ENCODE data around the gene DGAT2.

DGAT2 gene

DNA sequence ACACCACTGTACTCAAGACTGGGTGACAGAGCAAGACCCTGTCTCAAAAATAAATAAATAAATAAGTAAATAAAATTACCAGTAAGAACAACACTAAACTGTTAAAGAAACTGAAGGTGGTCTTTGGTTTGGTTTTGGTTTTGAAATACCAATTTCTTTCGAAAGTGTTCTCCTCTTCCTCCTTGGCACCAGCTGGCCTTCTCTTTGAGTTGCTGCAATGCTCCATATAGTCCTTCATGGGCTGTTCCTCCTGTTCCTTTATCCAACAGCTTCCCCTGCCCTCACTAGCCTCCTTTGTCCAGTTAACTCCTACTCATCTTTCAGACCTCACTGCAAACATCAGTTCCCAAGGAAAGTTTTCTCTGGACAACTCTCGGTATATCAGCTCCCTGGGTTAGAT, 41.4 kb downstream of the DGAT2 start:
- no peaks in the 10 kb centered on the region for H3K27me3 ChIP-seq (ENCODE audit: low read length)
- TF ChIP-seq, protein P1, sequence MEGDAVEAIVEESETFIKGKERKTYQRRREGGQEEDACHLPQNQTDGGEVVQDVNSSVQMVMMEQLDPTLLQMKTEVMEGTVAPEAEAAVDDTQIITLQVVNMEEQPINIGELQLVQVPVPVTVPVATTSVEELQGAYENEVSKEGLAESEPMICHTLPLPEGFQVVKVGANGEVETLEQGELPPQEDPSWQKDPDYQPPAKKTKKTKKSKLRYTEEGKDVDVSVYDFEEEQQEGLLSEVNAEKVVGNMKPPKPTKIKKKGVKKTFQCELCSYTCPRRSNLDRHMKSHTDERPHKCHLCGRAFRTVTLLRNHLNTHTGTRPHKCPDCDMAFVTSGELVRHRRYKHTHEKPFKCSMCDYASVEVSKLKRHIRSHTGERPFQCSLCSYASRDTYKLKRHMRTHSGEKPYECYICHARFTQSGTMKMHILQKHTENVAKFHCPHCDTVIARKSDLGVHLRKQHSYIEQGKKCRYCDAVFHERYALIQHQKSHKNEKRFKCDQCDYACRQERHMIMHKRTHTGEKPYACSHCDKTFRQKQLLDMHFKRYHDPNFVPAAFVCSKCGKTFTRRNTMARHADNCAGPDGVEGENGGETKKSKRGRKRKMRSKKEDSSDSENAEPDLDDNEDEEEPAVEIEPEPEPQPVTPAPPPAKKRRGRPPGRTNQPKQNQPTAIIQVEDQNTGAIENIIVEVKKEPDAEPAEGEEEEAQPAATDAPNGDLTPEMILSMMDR (IDR thresholded peaks at IDR 0.05; ENCODE audit: insufficient read depth, low read length, poor library complexity, severe bottlenecking): no peak
- H3K9me3 ChIP-seq (ENCODE audit: insufficient read depth, low read length): no peaks in the 10 kb centered on the region
- no peak overlapping the region for H3K27ac ChIP-seq (ENCODE audit: low read depth, low read length)
- H3K9ac ChIP-seq (ENCODE audit: low read length): no peak overlapping the region
- H3K4me2 ChIP-seq (ENCODE audit: low read depth, low read length, poor library complexity, severe bottlenecking): no peak overlapping the region
- no peak overlapping the region for H3K4me3 ChIP-seq (ENCODE audit: insufficient read depth, low read length, poor library complexity, severe bottlenecking)
- H3K36me3 ChIP-seq (ENCODE audit: low read length): no peaks in the 10 kb centered on the region
- H3F3A ChIP-seq (ENCODE audit: insufficient read depth): no peaks in the 10 kb centered on the region
- no peaks in the 10 kb centered on the region for H3K79me2 ChIP-seq (ENCODE audit: insufficient read depth, low read length)
- H4K20me1 ChIP-seq (ENCODE audit: low read depth, low read length): no peaks in the 10 kb centered on the region
- H3K9me2 ChIP-seq (replicated peaks; ENCODE audit: insufficient read depth, low read length): no peaks in the 10 kb centered on the region
- no peak overlapping the region for H2AFZ ChIP-seq (ENCODE audit: low read depth, low read length, severe bottlenecking)

GRCh38 chr11:75810637-75811390, 42.2 kb downstream of the DGAT2 start:
- Histone ChIP-seq H3K27ac (ENCODE audit: low read depth, low read length) (no peak overlapping the region), H3K79me2 (ENCODE audit: insufficient read depth, low read length) (peaks cover 6% of the 10 kb centered on the region), H3F3A (ENCODE audit: insufficient read depth) (0 out of 2 replicates have a peak, but pooled peaks cover 2% of the 10 kb centered on the region), H3K9me2 (replicated peaks; ENCODE audit: insufficient read depth, low read length) (no peaks in the 10 kb centered on the region), H4K20me1 (ENCODE audit: low read depth, low read length) (no peaks in the 10 kb centered on the region), H3K9ac (ENCODE audit: low read length) (no peak overlapping the region), H2AFZ (ENCODE audit: low read depth, low read length, severe bottlenecking) (no peak overlapping the region), H3K36me3 (ENCODE audit: low read length) (no peaks in the 10 kb centered on the region), H3K4me2 (ENCODE audit: low read depth, low read length, poor library complexity, severe bottlenecking) (no peak overlapping the region), H3K9me3 (ENCODE audit: insufficient read depth, low read length) (no peaks in the 10 kb centered on the region), H3K27me3 (ENCODE audit: low read length) (no peaks in the 10 kb centered on the region), H3K4me3 (ENCODE audit: insufficient read depth, low read length, poor library complexity, severe bottlenecking) (no peak overlapping the region)
- TF ChIP-seq EZH2phosphoT487 (conservative IDR thresholded peaks at IDR 0.05; ENCODE audit: low read length): no peak
- TF ChIP-seq, protein P1 (IDR thresholded peaks at IDR 0.05; ENCODE audit: insufficient read depth, low read length, poor library complexity, severe bottlenecking): no peak

DNA sequence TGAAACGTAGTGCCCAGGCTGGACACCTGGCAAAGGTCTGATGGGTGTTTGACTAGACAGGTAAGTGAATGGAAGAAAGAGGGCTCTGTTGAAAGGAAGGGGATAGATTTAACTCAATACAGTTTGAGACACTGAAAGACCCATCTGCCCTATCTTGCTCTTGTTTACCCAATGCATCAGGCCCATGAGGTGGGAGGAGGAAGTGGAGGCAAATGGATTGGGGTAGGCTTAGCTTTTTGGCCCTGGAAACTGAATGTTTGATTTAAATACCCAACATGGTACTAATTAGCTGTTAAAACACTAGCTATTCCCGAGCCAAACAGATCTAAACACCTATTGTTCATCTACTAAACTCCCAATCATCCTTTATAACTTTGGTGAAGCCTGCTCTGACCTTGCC, 42.9 kb downstream of the DGAT2 start:
- H2AFZ ChIP-seq (ENCODE audit: low read depth, low read length, severe bottlenecking): no peak overlapping the region
- H3K9ac ChIP-seq (ENCODE audit: low read length): no peak overlapping the region
- no peak overlapping the region for H3K4me3 ChIP-seq (ENCODE audit: insufficient read depth, low read length, poor library complexity, severe bottlenecking)

More for the DNA sequence above, 42.9 kb downstream of the DGAT2 start:
- Histone ChIP-seq H4K20me1 (ENCODE audit: low read depth, low read length) (no peaks in the 10 kb centered on the region), H3K9me2 (replicated peaks; ENCODE audit: insufficient read depth, low read length) (no peaks in the 10 kb centered on the region), H3K4me2 (ENCODE audit: low read depth, low read length, poor library complexity, severe bottlenecking) (no peak overlapping the region), H3K27me3 (ENCODE audit: low read length) (no peaks in the 10 kb centered on the region), H3K9me3 (ENCODE audit: insufficient read depth, low read length) (no peaks in the 10 kb centered on the region), H3K27ac (ENCODE audit: low read depth, low read length) (no peak overlapping the region), H3K36me3 (ENCODE audit: low read length) (no peaks in the 10 kb centered on the region), H3F3A (ENCODE audit: insufficient read depth) (0 out of 2 replicates have a peak, but pooled peaks cover 4% of the 10 kb centered on the region), H3K79me2 (ENCODE audit: insufficient read depth, low read length) (peaks cover 13% of the 10 kb centered on the region)
- no peak for TF ChIP-seq EZH2phosphoT487 (conservative IDR thresholded peaks at IDR 0.05; ENCODE audit: low read length)
- TF ChIP-seq, protein P1 (IDR thresholded peaks at IDR 0.05; ENCODE audit: insufficient read depth, low read length, poor library complexity, severe bottlenecking): no peak

All from SU-DHL-6 (cell line).